ENCODE data around the gene MACROD2.

Gene MACROD2

GRCh38 chr20:15637950-15638754 lies 1642.8 kb downstream of the MACROD2 start:
- DNase-seq, result peak in 1 of 58 donors; percentile 1

DNA sequence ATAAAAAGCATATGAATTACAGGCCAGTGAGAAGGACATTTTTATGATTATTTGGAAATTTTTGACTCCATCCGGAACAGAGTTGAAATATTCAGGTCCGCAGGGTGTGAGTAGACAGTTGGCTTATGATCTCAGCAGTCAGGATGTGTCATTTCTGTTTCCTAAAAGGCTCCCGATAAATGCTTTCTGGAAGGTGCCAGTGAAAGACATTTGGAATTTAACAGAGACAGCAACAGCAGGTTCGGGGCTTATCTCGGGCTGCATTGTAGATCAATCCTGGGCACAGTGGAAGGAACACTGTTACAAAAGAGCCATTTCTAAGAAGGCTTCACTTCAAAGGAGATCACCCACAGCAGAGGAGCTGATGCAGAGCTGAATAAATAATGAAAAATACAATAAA lies 1643.5 kb downstream of the MACROD2 start:
- DNase-seq, result no peak

DNA sequence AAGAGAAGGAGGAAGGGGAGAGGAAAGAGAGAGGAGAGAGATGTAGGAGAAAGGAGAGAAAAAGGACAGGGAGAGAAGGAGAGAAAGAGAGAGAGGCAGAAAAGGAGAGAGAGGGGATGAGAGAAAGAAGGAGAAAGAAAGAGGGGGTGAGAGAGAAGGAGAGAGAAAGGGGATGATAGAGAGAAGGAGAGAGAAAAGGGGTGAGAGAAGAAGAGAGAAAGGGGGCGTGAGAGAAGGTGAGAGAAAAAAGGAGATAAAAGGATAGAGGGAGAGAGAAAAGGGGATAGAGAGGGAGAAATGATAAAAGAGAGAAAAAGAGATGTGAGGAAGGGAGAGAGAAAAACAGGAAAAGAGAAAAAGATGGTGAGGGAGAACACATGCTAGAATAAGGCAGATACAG lies 1644.5 kb downstream of the MACROD2 start:
- no peak for DNase-seq

- DNase-seq, result no peak
These were observed 1646.8 kb downstream of the MACROD2 start for GRCh38 chr20:15642109-15642508.

DNA sequence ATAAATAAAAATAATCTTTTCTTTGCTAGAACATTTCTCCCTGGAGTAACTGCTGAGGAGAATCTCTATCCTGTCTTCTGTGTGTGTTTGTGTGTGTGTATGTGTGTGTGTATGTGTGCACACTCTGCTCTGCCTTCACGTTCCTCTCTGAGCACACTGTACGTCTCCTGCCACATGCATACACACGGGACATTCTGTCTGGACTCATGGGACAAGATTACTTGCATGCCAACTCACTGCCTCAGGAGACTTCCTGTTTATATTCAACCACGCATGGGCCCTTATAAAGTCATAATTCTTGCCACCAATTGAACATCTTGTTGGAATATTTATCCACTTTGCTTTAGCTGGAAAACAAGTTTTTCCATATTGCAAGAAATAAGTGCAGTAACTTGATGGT lies 1647.4 kb downstream of the MACROD2 start:
- DNase-seq, result no peak

DNA sequence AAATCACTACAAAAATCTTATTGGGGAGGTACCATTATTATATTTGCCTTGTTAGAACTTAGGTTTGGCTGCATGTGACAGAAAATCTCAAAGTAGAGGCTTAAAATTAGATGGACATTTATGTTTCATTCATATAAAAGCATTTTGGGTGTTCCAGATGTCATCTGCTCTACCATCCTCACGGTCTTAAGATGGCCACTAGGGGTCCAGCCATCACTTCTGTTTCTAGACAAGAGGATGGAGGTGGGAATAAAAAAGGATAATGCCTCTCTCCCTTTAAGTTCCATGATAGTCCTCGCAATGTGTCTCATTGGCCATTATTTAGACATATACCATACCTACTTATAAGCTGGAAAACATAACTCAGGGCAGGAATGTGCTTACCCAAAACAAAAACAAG lies 1648.4 kb downstream of the MACROD2 start:
- no peak for DNase-seq

DNA sequence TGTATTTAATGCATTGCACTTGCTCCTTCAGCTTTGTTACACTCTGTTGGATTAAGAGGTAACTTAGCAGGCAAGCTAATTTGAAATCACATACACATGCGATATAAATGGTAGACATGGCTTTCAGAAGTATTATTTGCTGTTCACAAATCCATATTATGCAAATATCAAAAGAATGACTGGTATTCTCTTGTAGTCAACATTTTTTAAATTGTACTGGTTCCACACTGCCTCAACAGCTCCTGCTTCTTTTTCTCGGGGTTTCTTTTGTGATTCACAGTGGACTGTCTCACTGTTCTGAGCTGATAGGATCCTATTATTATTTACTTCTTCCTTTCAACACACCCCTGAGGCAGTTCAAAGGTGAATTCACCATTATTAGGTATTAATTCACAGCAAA lies 1650.5 kb downstream of the MACROD2 start:
- DNase-seq, result no peak

GRCh38 chr20:15653396-15654207 lies 1658.3 kb downstream of the MACROD2 start:
- DNase-seq, result no peak

- DNase-seq, result peak in 17 of 58 donors; percentile 0 to 41 (median 10)
These were observed 1658.9 kb downstream of the MACROD2 start for GRCh38 chr20:15654208-15654649.

DNA sequence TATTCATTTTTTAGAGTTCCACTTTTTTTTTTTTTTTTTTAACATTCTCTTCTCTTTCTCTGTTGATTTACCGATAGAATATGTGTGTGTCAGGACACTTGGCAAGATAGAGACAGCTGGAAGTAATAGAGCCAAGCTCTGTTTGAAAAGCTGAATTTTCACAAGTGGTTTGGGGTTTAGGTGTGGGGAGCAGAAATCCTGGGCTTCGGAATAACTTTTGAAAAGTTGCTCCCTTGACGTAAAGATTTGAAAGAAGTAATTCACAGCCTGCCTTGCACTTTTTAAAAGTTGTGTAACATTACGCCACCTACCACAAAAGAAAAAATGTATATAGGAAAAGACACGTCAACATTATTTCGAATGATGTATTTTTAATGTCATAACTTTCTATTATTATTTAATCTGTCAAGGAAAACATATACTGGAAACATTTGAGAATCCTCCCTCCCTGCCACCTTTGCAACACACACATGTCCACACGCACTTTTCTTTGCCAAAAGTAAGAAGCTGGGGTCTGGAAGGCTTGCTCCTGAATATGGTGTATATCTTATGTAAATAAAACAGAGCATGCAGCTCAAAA lies 1660.1 kb downstream of the MACROD2 start:
- DNase-seq, result no peak

DNA sequence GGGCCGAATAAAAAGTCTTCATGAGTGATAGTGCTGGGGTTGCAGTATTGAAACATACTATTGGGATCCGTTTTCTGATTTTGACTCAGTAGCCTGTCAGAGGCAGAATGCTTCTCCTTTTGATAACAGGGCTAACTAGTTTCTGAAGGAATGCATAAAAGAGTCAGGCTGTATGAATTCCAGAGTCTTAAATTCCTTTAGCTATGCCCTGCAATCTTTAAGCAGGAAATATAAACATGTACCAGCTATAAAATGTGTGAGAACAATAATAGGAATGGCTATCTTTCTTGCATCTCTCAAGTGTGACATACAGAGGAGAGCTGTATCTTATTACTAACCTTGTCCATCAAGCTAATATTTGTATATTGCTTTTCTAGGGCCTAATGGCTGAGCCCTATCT lies 1660.8 kb downstream of the MACROD2 start:
- no peak for DNase-seq

DNA sequence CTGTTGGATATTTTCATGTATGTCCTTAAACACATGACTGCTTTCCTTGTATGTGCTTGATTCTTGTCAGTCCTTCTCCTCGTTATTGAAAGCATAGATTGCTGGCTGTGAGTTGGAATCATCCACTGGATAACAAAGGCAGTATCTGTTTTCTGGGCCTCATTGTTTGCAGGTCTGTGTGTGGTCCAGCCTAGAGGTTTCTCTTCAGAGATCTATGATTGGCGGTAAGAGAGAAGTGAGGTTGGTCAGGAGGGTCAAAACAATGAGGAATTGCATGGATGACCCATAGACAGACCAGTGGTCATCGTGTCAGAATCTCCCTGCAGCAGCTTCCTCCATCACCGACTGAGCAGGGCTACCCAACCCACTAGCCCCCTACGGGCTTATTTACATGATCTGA lies 1663.0 kb downstream of the MACROD2 start:
- DNase-seq, result peak in 7 of 58 donors; percentile 1 to 25 (median 3)

GRCh38 chr20:15673206-15673605 lies 1677.9 kb downstream of the MACROD2 start:
- DNase-seq, result no peak

DNA sequence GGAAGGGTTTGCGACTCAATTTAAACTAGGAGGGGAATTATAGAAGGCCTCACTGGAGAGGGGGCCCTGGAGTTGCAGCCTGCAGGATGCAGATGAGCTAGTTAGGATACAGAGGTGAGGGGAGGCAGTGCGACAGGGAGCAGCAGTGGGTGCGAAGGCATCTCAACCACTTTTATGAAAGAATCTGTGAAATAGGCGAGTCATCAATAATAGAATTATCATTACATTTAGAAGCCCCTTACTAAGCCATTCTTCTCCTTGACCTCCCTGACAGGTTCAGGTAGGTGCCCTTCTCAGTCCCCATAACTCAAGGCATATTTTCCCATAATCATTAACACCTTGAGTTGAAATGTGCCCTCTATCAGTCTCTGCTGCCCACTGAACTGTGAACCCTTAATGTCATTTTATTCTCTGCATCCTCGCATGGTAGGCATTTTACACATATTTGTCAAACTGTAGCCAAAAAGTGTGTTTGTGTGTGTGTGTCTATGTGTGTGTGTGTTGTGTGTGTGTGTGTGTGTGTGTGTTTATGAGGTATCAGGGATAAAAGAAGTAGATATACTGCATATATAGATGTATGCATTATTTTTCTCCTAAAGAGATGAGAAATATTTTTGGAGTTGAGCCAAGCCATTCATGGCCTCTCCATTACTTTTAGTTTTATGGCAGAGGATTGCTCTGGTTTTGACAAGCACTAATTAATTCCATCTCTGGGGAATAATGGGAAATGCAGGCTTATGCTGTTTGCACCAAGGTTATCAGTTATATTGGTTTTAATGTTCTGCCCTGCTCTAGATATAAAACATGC lies 1679.1 kb downstream of the MACROD2 start:
- DNase-seq, result no peak

- no peak for DNase-seq
These were observed 1679.8 kb downstream of the MACROD2 start for GRCh38 chr20:15675061-15675514.

DNA sequence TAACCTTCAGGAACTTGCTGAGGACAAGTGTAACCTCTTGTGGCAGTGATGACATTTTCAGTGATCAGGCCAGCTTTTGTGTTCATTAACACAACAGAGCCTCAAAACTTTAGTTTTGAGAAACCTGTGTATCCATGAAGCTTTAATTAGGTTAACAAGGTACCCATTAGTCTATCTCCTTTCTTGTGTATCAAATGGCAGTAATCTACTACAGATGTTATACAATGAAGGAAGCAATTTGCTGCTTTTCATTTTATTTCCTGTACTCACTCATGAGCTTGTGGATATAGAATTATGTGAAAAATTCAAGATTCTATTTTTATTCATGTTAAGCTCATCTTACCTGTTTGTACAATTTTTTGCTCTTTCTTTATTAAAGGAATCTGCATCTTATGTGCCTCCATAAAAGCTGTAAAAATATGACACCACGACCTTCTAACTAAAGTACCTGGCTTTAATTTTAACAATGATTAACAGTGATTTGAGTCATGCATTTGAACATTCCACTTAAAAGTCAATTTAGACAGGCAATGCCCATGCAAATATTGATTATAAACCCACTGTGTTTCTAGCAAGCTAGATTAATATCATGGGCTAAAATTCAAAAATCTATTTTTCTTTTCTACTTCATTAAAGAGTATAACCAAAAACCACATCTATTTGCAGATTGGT lies 1680.6 kb downstream of the MACROD2 start:
- no peak for DNase-seq

GRCh38 chr20:15676815-15677214 lies 1681.5 kb downstream of the MACROD2 start:
- no peak for DNase-seq

DNA sequence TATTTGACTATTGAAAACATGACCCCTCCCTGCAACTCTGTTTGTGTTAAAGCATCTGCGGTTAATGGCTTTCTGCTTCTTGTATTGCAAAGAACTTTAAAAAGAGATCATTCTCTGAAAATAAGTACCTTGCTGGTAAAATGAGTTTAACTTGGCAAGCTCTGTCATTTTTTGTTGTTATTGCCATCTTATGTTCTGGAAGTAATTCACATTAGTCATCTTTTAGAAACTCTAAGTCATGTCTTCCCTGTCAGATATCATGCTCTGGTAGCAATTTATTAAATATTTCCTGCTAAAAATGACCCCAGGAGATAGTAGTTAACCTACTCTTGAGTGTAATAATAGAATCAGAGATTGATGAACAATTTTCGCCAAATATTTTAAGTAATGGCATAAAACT lies 1687.4 kb downstream of the MACROD2 start:
- no peak for DNase-seq

DNA sequence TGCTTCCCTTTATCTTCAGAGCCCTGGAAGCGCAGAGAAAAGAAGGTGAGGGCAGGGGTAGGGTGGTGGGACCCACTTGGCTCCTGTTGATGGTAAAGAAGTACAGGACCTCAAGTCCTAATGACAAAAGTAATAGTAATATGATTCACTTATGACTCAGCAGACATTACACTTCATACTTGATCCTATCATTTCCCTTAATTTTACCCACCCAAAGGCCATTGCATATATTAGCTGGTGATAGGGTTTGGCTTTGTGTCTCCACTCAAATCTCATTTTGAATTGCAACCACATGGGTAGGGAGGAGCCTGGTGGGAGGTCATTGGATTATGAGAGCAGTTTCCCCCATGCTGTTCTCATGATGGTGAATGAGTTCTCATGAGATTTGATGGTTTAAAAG lies 1697.3 kb downstream of the MACROD2 start:
- DNase-seq, result no peak

- peak in 1 of 58 donors; percentile 17 for DNase-seq
These were observed 1704.3 kb downstream of the MACROD2 start for GRCh38 chr20:15699431-15700146.

Data from anterior cingulate cortex (tissue), 58 donors.